NB4 (cell line): ENCODE data around the gene HS3ST2.

ENCODE experiments used
- CTCF ChIP-seq: IDR thresholded peaks from one replicate; pipeline ENCODE4 v1.5.1; 2012; ENCODE audit warnings: low read depth, low read length
- POLR2A ChIP-seq: IDR thresholded peaks from 2 replicates; pipeline ENCODE4 v1.6.1; 2011; ENCODE audit warnings: mild to moderate bottlenecking; ENCODE audit not compliant: insufficient read length; ENCODE audit errors: extremely low read depth

- TF ChIP-seq POLR2A, result no peak
- TF ChIP-seq CTCF, result no peak
Observed at GRCh38 chr16:22932032-22932771, 118.2 kb downstream of the HS3ST2 start.
